ENCODE measurements around the gene PCDHGA7.
"Not testable (repeated sequence)": the region's sequence is repeated elsewhere in the genome, so short reads cannot be mapped to it uniquely, and the experiment has no call there.

The PCDHGA7 gene

GRCh38 chr5:141382469-141383294 is at the start of gene PCDHGA7:
PCDHGA7 (plus strand) TSS chr5:141382742; CDS start chr5:141382900, 158 bp downstream.
- peak; percentile 12 for DNase-seq

DNA sequence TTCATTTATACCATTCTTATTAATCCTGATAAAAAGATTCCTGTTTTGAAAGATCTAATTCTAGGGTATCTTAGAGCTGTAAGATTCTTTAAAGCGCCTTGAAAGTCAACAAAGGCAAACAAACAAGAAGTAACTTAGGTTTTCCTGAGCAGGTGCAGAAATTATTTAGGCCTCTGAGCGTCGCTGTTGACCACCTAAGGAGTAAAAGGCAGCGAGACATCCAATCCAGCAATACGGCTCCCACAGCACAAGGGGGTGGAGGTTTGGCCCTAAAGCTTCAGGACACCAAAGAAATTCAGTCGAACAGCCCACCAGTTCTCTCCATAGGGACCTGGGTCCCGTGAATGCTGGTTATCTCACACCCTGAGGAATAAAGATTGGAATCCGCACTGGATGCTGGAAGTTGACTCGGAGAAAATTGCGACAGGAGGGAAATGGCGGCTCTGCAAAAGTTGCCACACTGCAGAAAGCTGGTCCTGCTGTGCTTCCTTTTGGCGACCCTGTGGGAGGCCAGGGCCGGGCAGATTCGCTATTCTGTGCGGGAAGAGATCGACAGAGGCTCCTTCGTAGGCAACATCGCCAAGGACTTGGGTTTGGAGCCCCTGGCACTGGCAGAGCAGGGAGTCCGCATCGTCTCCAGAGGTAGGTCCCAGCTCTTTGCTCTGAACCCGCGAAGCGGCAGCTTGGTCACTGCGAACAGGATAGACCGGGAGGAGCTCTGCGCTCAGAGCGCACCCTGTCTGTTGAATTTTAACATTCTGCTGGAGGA is 43.8 kb upstream of the PCDHGA7 start, which contains the start of gene PCDHGA2:
Gene PCDHGA2, plus strand, starts transcription at position 223 of the 769 bp plus-strand sequence.
- peak; percentile 34 for DNase-seq

GRCh38 chr5:141340781-141341354 is 41.7 kb upstream of the PCDHGA7 start:
- DNase-seq, result not testable (repeated sequence)

GRCh38 chr5:141342773-141343172 is 39.8 kb upstream of the PCDHGA7 start:
- DNase-seq, result no peak

GRCh38 chr5:141343242-141343952 is 39.1 kb upstream of the PCDHGA7 start, which contains the start of gene PCDHGA3:
PCDHGA3 (plus strand) TSS chr5:141343829; CDS start chr5:141344034, 205 bp downstream.
- DNase-seq, result peak; percentile 46

DNA sequence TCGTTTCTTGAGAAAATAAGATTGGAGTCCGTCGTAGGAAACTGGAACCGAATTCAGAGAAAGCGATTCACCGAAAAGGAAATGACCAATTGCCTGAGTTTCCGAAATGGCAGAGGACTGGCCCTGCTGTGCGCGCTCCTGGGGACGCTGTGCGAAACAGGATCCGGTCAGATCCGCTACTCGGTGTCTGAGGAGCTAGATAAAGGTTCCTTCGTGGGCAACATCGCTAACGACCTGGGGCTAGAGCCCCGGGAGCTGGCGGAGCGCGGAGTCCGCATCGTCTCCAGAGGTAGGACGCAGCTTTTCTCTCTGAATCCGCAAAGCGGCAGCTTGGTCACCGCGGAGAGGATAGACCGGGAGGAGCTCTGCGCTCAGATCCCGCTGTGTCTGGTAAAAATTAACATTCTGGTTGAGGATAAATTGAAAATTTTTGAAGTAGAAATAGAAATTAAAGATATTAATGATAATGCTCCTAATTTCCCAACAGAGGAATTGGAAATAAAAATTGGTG is 38.5 kb upstream of the PCDHGA7 start:
- no peak for DNase-seq

GRCh38 chr5:141345327-141345726 is 37.2 kb upstream of the PCDHGA7 start:
- DNase-seq, result no peak

DNA sequence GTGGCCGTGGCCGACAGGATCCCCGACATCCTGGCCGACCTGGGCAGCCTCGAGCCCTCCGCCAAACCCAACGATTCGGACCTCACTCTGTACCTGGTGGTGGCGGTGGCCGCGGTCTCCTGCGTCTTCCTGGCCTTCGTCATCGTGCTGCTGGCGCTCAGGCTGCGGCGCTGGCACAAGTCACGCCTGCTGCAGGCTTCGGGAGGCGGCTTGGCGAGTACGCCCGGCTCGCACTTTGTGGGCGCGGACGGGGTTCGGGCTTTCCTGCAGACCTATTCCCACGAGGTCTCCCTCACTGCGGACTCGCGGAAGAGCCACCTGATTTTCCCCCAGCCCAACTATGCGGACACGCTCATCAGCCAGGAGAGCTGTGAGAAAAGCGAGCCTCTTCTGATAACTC is 36.5 kb upstream of the PCDHGA7 start:
- DNase-seq, result not testable (repeated sequence)

GRCh38 chr5:141349917-141350619 is 32.5 kb upstream of the PCDHGA7 start, which contains the start of gene PCDHGB1:
PCDHGB1 (plus strand) TSS chr5:141350099; CDS start chr5:141350261, 162 bp downstream.
- DNase-seq, result peak; percentile 30

DNA sequence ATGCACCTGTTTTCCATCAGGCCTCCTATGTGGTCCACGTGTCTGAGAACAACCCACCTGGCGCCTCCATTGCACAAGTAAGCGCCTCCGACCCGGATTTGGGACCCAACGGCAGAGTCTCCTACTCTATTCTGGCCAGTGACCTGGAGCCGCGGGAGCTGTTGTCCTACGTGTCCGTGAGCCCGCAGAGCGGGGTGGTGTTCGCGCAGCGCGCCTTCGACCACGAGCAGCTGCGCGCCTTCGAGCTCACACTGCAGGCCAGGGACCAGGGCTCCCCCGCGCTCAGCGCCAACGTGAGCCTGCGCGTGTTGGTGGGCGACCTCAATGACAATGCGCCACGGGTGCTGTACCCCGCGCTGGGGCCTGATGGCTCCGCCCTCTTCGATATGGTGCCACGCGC is 31.0 kb upstream of the PCDHGA7 start:
- DNase-seq, result no peak

GRCh38 chr5:141354900-141355469 is 27.6 kb upstream of the PCDHGA7 start, which contains the start of gene PCDHGA4:
PCDHGA4 (plus strand) TSS chr5:141355021; CDS start chr5:141355108, 87 bp downstream.
- DNase-seq, result no peak

DNA sequence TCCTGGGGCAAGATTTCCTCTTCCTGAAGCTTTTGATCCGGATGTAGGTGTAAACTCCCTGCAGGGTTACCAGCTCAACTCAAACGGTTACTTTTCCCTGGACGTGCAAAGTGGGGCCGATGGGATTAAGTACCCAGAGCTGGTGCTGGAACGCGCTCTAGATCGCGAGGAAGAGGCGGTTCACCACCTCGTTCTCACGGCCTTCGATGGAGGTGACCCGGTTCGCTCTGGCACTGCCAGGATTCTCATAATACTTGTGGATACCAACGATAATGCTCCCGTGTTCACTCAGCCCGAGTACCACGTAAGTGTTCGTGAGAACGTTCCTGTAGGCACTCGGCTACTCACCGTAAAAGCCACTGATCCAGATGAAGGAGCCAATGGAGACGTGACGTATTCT is 26.9 kb upstream of the PCDHGA7 start:
- DNase-seq, result no peak

GRCh38 chr5:141356133-141356532 is 26.4 kb upstream of the PCDHGA7 start:
- DNase-seq, result no peak

DNA sequence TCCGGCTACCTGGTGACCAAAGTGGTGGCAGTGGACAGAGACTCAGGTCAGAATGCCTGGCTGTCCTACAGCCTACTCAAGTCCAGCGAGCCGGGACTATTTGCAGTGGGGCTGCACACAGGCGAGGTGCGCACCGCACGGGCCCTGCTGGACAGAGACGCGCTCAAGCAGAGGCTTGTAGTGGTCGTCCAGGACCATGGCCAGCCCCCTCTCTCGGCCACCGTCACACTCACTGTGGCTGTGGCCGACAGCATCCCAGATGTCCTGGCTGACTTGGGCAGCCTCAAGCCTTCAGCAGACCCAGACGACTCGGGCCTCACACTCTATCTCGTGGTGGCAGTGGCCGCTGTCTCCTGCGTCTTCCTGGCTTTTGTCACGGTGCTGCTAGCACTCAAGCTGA is 25.6 kb upstream of the PCDHGA7 start:
- no peak for DNase-seq

GRCh38 chr5:141359790-141360426 is 22.6 kb upstream of the PCDHGA7 start, which contains the start of gene PCDHGB2:
PCDHGB2 (plus strand) TSS chr5:141359994; CDS start chr5:141360136, 142 bp downstream.
- DNase-seq, result peak; percentile 45

DNA sequence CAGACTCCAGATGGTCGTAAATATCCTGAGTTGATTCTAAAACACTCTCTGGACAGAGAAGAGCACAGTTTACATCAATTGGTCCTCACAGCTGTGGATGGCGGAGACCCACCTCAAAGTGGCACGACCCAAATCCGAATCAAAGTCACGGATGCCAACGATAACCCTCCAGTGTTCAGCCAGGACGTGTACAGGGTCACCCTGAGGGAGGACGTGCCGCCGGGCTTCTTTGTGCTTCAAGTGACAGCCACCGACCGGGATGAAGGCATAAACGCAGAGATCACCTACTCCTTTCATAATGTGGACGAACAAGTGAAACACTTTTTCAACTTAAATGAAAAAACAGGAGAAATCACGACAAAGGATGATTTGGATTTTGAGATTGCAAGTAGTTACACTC is 21.9 kb upstream of the PCDHGA7 start:
- no peak for DNase-seq

DNA sequence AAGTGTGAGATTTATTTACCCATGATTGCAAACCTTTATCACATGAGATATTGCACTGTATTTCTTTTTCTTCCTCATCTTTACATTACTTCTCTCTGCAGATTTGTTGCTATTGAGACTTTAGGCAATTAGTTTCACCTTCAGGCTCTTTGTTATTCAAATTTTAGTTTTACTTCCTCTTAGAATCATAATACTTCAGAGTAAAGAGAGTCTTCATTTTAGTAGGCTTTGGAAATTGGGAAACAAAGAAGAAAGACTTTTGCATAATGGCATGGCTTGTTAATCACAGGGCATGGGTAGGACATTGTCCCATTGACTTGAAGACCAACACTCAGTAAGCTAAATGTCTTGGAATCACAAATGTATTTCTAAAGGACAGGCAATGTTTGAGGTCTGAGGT is 19.8 kb upstream of the PCDHGA7 start:
- DNase-seq, result no peak

- no peak for DNase-seq
Observed at GRCh38 chr5:141363952-141364660, 18.4 kb upstream of the PCDHGA7 start, which contains the start of gene PCDHGA5. PCDHGA5 (plus strand) TSS chr5:141364162; CDS start chr5:141364331, 169 bp downstream.

DNA sequence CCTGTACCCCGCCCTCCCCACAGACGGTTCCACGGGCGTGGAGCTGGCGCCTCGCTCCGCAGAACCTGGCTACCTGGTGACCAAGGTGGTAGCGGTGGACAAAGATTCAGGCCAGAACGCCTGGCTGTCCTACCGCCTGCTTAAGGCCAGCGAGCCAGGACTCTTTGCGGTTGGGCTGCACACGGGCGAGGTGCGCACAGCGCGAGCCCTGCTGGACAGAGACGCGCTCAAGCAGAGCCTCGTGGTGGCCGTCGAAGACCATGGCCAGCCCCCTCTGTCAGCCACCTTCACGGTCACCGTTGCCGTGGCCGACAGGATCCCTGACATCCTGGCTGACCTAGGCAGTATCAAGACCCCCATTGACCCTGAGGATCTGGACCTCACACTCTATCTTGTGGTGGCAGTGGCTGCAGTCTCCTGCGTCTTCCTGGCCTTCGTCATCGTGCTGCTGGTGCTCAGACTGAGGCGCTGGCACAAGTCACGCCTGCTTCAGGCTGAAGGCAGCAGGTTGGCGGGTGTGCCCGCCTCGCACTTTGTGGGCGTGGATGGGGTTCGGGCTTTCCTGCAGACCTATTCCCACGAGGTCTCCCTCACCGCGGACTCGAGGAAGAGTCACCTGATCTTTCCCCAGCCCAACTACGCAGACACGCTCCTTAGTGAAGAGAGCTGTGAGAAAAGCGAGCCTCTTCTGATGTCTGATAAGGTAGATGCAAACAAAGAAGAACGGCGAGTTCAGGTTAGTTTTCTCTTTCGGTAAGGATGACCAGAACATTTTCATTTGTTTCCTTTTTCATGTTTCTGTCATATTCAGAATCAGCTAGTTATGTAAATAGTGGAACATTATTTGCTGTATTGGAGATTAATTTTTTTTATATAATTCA is 16.3 kb upstream of the PCDHGA7 start:
- no peak for DNase-seq

Data from hematopoietic multipotent progenitor cell treated with erythropoietin and hydrocortisone succinate and interleukin-3 and kit ligand, for 6 days (in vitro differentiated cells).